ENCODE results near the gene EDDM3A. TPM values are rescaled to one million over a fixed set of nuclear protein-coding genes. Genes with fewer than 3 reads are reported as not detected.
A peak's percentile ranks its signal among the peaks of the same experiment; 100 is the strongest.
"Not testable (repeated sequence)": the region's sequence is repeated elsewhere in the genome, so short reads cannot be mapped to it uniquely, and the experiment has no call there.

EDDM3A gene
- not detected for total RNA-seq
- polyA plus RNA-seq, result not detected
- total RNA-seq, result 0 reads per million in 6 experiments

GRCh38 chr14:20745571-20746358 is at the start of gene EDDM3A:
Gene EDDM3A (plus strand): TSS chr14:20745887. CDS start chr14:20747581, 1,694 bp downstream.
- Mint-ChIP-seq H3K27me3 (peaks cover 3 to 18% (median 6%) of the 10 kb centered on the region in 5 donors), H3K27ac (no peak within 1 kb of the TSS), H3K4me1 (no peaks in the 10 kb centered on the region), H3K4me3 (no peak within 1 kb of the TSS), H3K36me3 (no peaks in the 10 kb centered on the region), H3K9me3 (peaks cover 0 to 5% (median 0%) of the 10 kb centered on the region in 9 donors)
- DNase-seq (no peak), ATAC-seq (no peak)
- POLR2A ChIA-PET, result no interaction called here

GRCh38 chr14:20696764-20697163 is 48.9 kb upstream of the EDDM3A start:
- no peak overlapping the region for H3K27ac Mint-ChIP-seq
- ATAC-seq (no peak), DNase-seq (no peak)
- H3K9me3 Mint-ChIP-seq, result no peaks in the 10 kb centered on the region
- H3K36me3 Mint-ChIP-seq, result no peaks in the 10 kb centered on the region
- H3K4me3 Mint-ChIP-seq, result no peak overlapping the region
- peaks cover 0 to 6% (median 2%) of the 10 kb centered on the region in 4 donors for H3K4me1 Mint-ChIP-seq
- peaks cover 0 to 10% (median 2%) of the 10 kb centered on the region in 5 donors for H3K27me3 Mint-ChIP-seq
- POLR2A ChIA-PET, result no interaction called here

GRCh38 chr14:20697273-20698017 is 48.2 kb upstream of the EDDM3A start:
- Mint-ChIP-seq H3K27me3 (peaks cover 0 to 10% (median 2%) of the 10 kb centered on the region in 5 donors), H3K4me3 (no peak overlapping the region), H3K27ac (peak overlapping the region in 1 of 10 donors; percentile 12), H3K36me3 (no peaks in the 10 kb centered on the region), H3K9me3 (no peaks in the 10 kb centered on the region), H3K4me1 (peaks cover 0 to 6% (median 2%) of the 10 kb centered on the region in 4 donors)
- ATAC-seq (peak; percentile 73 to 80), DNase-seq (peak; percentile 32 to 78 (median 56))
- POLR2A ChIA-PET, result no interaction called here

- Mint-ChIP-seq H3K27me3 (peaks cover 0 to 7% (median 2%) of the 10 kb centered on the region in 5 donors), H3K4me3 (no peak overlapping the region), H3K27ac (no peak overlapping the region), H3K4me1 (peaks cover 0 to 6% (median 2%) of the 10 kb centered on the region in 4 donors), H3K9me3 (no peaks in the 10 kb centered on the region), H3K36me3 (no peaks in the 10 kb centered on the region)
- DNase-seq (no peak), ATAC-seq (no peak)
- POLR2A ChIA-PET, result no interaction called here
Measured at GRCh38 chr14:20698018-20698329, 47.7 kb upstream of the EDDM3A start.

- POLR2A ChIA-PET, result no interaction called here
- DNase-seq (no peak), ATAC-seq (no peak)
- peaks cover 0 to 6% (median 2%) of the 10 kb centered on the region in 4 donors for H3K4me1 Mint-ChIP-seq
- H3K9me3 Mint-ChIP-seq, result no peaks in the 10 kb centered on the region
- H3K36me3 Mint-ChIP-seq, result no peaks in the 10 kb centered on the region
- no peaks in the 10 kb centered on the region for H3K27me3 Mint-ChIP-seq
- no peak overlapping the region for H3K4me3 Mint-ChIP-seq
- peak overlapping the region in 1 of 10 donors; percentile 79 for H3K27ac Mint-ChIP-seq
Measured at GRCh38 chr14:20698934-20699333, 46.8 kb upstream of the EDDM3A start.

GRCh38 chr14:20699931-20700330 is 45.8 kb upstream of the EDDM3A start:
- ATAC-seq, result no peak
- H3K9me3 Mint-ChIP-seq, result no peaks in the 10 kb centered on the region
- no peaks in the 10 kb centered on the region for H3K27me3 Mint-ChIP-seq
- H3K36me3 Mint-ChIP-seq, result no peaks in the 10 kb centered on the region
- peaks cover 0 to 6% (median 2%) of the 10 kb centered on the region in 4 donors for H3K4me1 Mint-ChIP-seq
- POLR2A ChIA-PET, result no interaction called here
- no peak for DNase-seq
- no peak overlapping the region for H3K4me3 Mint-ChIP-seq
- H3K27ac Mint-ChIP-seq, result no peak overlapping the region

GRCh38 chr14:20700965-20701364 is 44.7 kb upstream of the EDDM3A start:
- H3K27ac Mint-ChIP-seq, ATAC-seq, H3K9me3 Mint-ChIP-seq, H3K36me3 Mint-ChIP-seq, H3K4me3 Mint-ChIP-seq, POLR2A ChIA-PET, DNase-seq, H3K27me3 Mint-ChIP-seq, H3K4me1 Mint-ChIP-seq: not testable (repeated sequence)

- POLR2A ChIA-PET, result no interaction called here
- Mint-ChIP-seq H3K4me3 (no peak overlapping the region), H3K4me1 (no peaks in the 10 kb centered on the region), H3K36me3 (peaks cover 0 to 5% (median 0%) of the 10 kb centered on the region in 3 donors), H3K27ac (no peak overlapping the region), H3K9me3 (peaks cover 0 to 2% (median 0%) of the 10 kb centered on the region in 9 donors), H3K27me3 (peaks cover 0 to 5% (median 0%) of the 10 kb centered on the region in 5 donors)
- no peak for DNase-seq
- no peak for ATAC-seq
Measured at GRCh38 chr14:20706657-20707355, 38.9 kb upstream of the EDDM3A start.

GRCh38 chr14:20707622-20708021 is 38.1 kb upstream of the EDDM3A start:
- DNase-seq (no peak), ATAC-seq (no peak)
- peaks cover 0 to 5% (median 0%) of the 10 kb centered on the region in 3 donors for H3K36me3 Mint-ChIP-seq
- no peak overlapping the region for H3K27ac Mint-ChIP-seq
- peaks cover 0 to 2% (median 0%) of the 10 kb centered on the region in 9 donors for H3K9me3 Mint-ChIP-seq
- H3K4me3 Mint-ChIP-seq, result no peak overlapping the region
- H3K4me1 Mint-ChIP-seq, result no peaks in the 10 kb centered on the region
- POLR2A ChIA-PET, result no interaction called here
- H3K27me3 Mint-ChIP-seq, result peaks cover 0 to 5% (median 0%) of the 10 kb centered on the region in 5 donors

- Mint-ChIP-seq H3K9me3 (peaks cover 0 to 2% (median 0%) of the 10 kb centered on the region in 9 donors), H3K27me3 (peaks cover 0 to 5% (median 0%) of the 10 kb centered on the region in 5 donors), H3K4me3 (no peak overlapping the region), H3K36me3 (peaks cover 0 to 5% (median 0%) of the 10 kb centered on the region in 3 donors), H3K27ac (no peak overlapping the region), H3K4me1 (peaks cover 3 to 19% (median 5%) of the 10 kb centered on the region in 4 donors)
- POLR2A ChIA-PET, result no interaction called here
- ATAC-seq, result no peak
- DNase-seq, result no peak
Measured at GRCh38 chr14:20711261-20711660, 34.4 kb upstream of the EDDM3A start.

- H3K27ac Mint-ChIP-seq, result no peak overlapping the region
- H3K4me1 Mint-ChIP-seq, result peaks cover 3 to 22% (median 5%) of the 10 kb centered on the region in 4 donors
- ATAC-seq (no peak), DNase-seq (no peak)
- no peak overlapping the region for H3K4me3 Mint-ChIP-seq
- peaks cover 0 to 5% (median 0%) of the 10 kb centered on the region in 3 donors for H3K36me3 Mint-ChIP-seq
- H3K27me3 Mint-ChIP-seq, result peaks cover 0 to 5% (median 0%) of the 10 kb centered on the region in 5 donors
- POLR2A ChIA-PET, result no interaction called here
- H3K9me3 Mint-ChIP-seq, result peaks cover 0 to 2% (median 0%) of the 10 kb centered on the region in 9 donors
Measured at GRCh38 chr14:20711685-20712084, 34.0 kb upstream of the EDDM3A start.

GRCh38 chr14:20712904-20713303 is 32.8 kb upstream of the EDDM3A start:
- Mint-ChIP-seq H3K4me1 (peaks cover 3 to 28% (median 6%) of the 10 kb centered on the region in 4 donors), H3K36me3 (no peaks in the 10 kb centered on the region), H3K9me3 (no peaks in the 10 kb centered on the region), H3K27me3 (peaks cover 0 to 7% (median 2%) of the 10 kb centered on the region in 5 donors), H3K4me3 (no peak overlapping the region), H3K27ac (no peak overlapping the region)
- ATAC-seq (no peak), DNase-seq (no peak)
- POLR2A ChIA-PET, result no interaction called here

Data from naive thymus-derived CD8-positive, alpha-beta T cell (primary cell).